GM12892 (cell line): Measurements from ENCODE around the gene TMEM163.

Experiments
- POLR2A ChIP-seq: IDR thresholded peaks from 2 replicates; pipeline ENCODE4 v1.6.1; 2011; ENCODE audit warnings: low read depth, low read length, control low read depth
- POLR2AphosphoS5 ChIP-seq: IDR thresholded peaks from 2 replicates; pipeline ENCODE4 v1.6.1; 2011; ENCODE audit warnings: low read depth, low read length, control low read depth
- TAF1 ChIP-seq: IDR thresholded peaks from 2 replicates; pipeline ENCODE4 v1.6.1; 2011; ENCODE audit warnings: low read depth, mild to moderate bottlenecking, control low read depth, low read length, borderline replicate concordance

DNA sequence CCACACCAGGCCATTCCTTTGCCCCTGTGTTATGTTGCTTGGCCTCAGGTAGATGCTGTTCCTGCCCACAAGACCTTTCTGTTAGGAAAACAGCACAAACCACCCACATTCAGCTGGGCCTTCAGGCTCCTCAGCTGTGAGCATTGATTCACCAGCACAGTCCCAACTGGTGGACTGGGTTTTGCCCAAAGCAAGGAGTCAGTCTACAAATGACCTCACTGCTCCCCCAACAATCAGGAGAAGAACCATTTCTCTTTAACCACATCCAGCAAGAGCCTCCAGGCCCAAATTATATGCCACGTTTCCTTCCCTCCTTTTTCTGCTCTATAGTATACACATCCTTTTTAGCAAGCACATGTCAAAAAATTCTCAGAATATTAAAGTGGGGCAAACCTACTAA is 5.2 kb downstream of the TMEM163 start:
- TF ChIP-seq POLR2A (no peak), TAF1 (no peak), POLR2AphosphoS5 (no peak)
